ENCODE measurements around the gene RALGAPB. TPM values are rescaled to one million over a fixed set of nuclear protein-coding genes. Genes with fewer than 3 reads are reported as not detected.
"Not testable (repeated sequence)": the region's sequence is repeated elsewhere in the genome, so short reads cannot be mapped to it uniquely, and the experiment has no call there.

Gene RALGAPB
- total RNA-seq, 2 experiments from 2014 or later, result 36.2 to 39.7 TPM

DNA sequence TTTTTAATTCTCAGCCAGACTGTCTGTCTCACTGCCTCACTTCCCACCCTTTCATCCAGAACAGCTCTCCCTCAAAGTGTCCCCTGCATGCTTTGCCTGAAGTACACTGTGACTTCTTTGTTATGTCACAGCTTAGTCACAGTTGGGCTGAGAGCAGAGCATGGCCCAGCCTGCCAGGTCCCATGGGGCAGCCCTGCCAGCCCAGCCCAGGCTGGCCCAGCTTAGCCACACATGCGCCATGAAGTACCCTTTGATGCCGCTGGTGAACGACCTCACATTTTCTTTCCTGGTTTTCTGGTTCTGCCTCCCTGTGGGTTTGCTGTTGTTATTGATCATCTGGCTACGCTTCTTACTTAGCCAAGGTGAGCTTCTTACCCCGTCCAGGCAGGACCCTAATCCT lies 108.4 kb downstream of the RALGAPB start, which contains the start of gene ADIG:
TSS of gene ADIG (plus strand) at position 185 of the 400 bp plus-strand sequence. CDS start at position 239, 54 bp downstream.
- Mint-ChIP-seq H3K27ac (no peak within 1 kb of the TSS), H3K4me3 (no peak within 1 kb of the TSS), H3K36me3 (no peaks in the 10 kb centered on the region), H3K27me3 (peaks cover 6% of the 10 kb centered on the region), H3K9me3 (no peaks in the 10 kb centered on the region), H3K4me1 (no peaks in the 10 kb centered on the region)
- DNase-seq (no peak), ATAC-seq (ENCODE audit: low read depth) (no peak)
- POLR2A ChIA-PET, result no interaction called here

- Mint-ChIP-seq H3K27me3 (peaks cover 6% of the 10 kb centered on the region), H3K4me1 (no peaks in the 10 kb centered on the region), H3K9me3 (no peaks in the 10 kb centered on the region), H3K36me3 (no peaks in the 10 kb centered on the region), H3K4me3 (no peak overlapping the region), H3K27ac (no peak overlapping the region)
- no peak for ATAC-seq (ENCODE audit: low read depth)
- DNase-seq, result no peak
- POLR2A ChIA-PET, result no interaction called here
These were observed 109.3 kb downstream of the RALGAPB start for GRCh38 chr20:38581830-38582358.

GRCh38 chr20:38583306-38583705 lies 110.7 kb downstream of the RALGAPB start:
- Mint-ChIP-seq H3K27me3 (peaks cover 10% of the 10 kb centered on the region), H3K4me3 (no peak overlapping the region), H3K27ac (no peak overlapping the region), H3K36me3 (no peaks in the 10 kb centered on the region), H3K9me3 (no peaks in the 10 kb centered on the region), H3K4me1 (no peaks in the 10 kb centered on the region)
- ATAC-seq (ENCODE audit: low read depth) (no peak), DNase-seq (no peak)
- POLR2A ChIA-PET, result no interaction called here

DNA sequence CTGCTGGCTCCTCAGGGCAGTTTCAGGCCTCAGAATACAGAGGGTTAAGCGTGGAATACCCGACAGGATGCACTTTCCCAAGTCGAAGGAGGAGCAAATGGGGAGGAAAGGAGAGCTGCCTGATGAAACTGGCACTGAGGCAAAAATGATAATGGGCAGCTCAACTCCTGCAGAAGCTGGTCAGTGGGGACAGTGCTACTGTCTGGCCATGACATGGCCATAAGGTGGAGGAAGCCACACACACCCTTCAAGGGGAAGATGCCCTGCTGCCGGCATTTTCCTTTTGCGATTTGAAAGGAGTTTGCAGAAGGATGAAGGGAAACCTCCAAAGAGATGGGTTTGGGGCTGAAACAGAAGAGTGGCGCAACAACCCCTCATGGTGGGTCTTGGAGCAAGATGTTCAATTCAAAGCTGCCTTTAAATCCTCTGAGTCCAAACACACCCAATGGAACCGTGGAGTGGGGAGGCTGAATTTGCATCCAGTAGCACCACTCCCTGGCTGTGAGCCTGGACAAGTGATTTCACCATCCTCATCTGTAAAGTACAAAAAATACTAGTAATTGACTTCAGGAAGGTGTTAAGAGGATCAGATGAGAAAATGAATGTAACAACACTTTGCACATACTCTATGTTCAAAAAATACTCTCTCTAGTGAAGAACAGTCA lies 111.6 kb downstream of the RALGAPB start:
- Mint-ChIP-seq H3K4me1 (no peaks in the 10 kb centered on the region), H3K27me3 (peaks cover 10% of the 10 kb centered on the region), H3K9me3 (no peaks in the 10 kb centered on the region), H3K27ac (no peak overlapping the region), H3K4me3 (no peak overlapping the region), H3K36me3 (no peaks in the 10 kb centered on the region)
- DNase-seq (no peak), ATAC-seq (ENCODE audit: low read depth) (no peak)
- POLR2A ChIA-PET, result no interaction called here

GRCh38 chr20:38585404-38586180 lies 112.9 kb downstream of the RALGAPB start:
- Mint-ChIP-seq H3K27me3 (peaks cover 10% of the 10 kb centered on the region), H3K9me3 (no peaks in the 10 kb centered on the region), H3K27ac (no peak overlapping the region), H3K4me3 (no peak overlapping the region), H3K36me3 (no peaks in the 10 kb centered on the region), H3K4me1 (no peaks in the 10 kb centered on the region)
- no peak for DNase-seq
- POLR2A ChIA-PET, result no interaction called here
- ATAC-seq (ENCODE audit: low read depth), result no peak

GRCh38 chr20:38586181-38586525 lies 113.5 kb downstream of the RALGAPB start:
- no peaks in the 10 kb centered on the region for H3K4me1 Mint-ChIP-seq
- no peaks in the 10 kb centered on the region for H3K36me3 Mint-ChIP-seq
- no peak for ATAC-seq (ENCODE audit: low read depth)
- DNase-seq, result no peak
- POLR2A ChIA-PET, result no interaction called here
- H3K4me3 Mint-ChIP-seq, result no peak overlapping the region
- peaks cover 10% of the 10 kb centered on the region for H3K27me3 Mint-ChIP-seq
- no peak overlapping the region for H3K27ac Mint-ChIP-seq
- H3K9me3 Mint-ChIP-seq, result no peaks in the 10 kb centered on the region

GRCh38 chr20:38588303-38588702 lies 115.7 kb downstream of the RALGAPB start:
- no peaks in the 10 kb centered on the region for H3K36me3 Mint-ChIP-seq
- no peak overlapping the region for H3K4me3 Mint-ChIP-seq
- POLR2A ChIA-PET, result no interaction called here
- peaks cover 8% of the 10 kb centered on the region for H3K27me3 Mint-ChIP-seq
- DNase-seq, result no peak
- ATAC-seq (ENCODE audit: low read depth), result no peak
- H3K9me3 Mint-ChIP-seq, result no peaks in the 10 kb centered on the region
- no peak overlapping the region for H3K27ac Mint-ChIP-seq
- no peaks in the 10 kb centered on the region for H3K4me1 Mint-ChIP-seq

DNA sequence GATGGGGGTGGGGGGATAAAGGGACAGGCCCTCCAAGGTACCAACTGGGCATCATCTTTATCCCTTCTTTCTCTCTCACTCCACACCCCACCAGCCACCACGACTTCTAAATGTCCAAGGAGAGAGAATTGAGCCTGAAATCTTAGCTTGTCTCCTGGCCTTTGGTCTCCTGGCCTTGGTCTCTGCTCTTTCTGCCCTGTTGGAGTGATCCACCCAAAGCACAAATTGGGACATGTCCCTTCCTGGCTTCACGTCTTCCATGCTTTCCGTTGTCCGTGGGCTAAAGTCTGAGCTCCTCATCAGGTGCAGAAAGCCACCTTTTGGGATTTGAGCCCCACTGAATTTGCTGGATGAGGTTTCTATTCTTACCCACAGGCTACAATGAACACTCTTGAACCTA lies 116.7 kb downstream of the RALGAPB start:
- H3K4me3 Mint-ChIP-seq, result no peak overlapping the region
- DNase-seq, result no peak
- no peaks in the 10 kb centered on the region for H3K4me1 Mint-ChIP-seq
- H3K27ac Mint-ChIP-seq, result no peak overlapping the region
- POLR2A ChIA-PET, result no interaction called here
- ATAC-seq (ENCODE audit: low read depth), result no peak
- peaks cover 5% of the 10 kb centered on the region for H3K27me3 Mint-ChIP-seq
- H3K36me3 Mint-ChIP-seq, result no peaks in the 10 kb centered on the region
- no peaks in the 10 kb centered on the region for H3K9me3 Mint-ChIP-seq

DNA sequence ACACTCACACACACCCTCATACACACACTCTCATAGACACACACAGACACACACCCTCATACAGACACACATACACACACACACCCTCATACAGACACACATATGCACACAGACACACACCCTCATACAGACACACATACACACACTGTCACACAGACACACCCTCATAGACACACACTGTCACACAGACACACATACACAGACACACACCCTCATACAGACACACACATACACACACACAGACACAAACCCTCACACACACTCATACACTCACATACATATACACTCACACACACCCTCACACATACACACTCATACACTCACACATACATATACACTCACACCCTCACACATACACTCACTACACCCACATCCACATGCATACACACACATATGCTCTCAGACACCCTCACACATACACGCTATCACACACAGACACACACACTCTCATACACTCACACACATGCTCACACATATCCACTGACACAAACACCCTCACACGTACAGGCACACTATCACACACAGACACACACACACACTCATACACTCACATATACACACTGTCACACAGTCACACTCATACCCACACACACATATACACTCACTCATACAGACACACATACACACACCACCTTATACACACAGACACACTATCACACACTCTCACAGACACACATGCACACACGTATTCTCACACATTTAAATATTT lies 117.5 kb downstream of the RALGAPB start:
- H3K36me3 Mint-ChIP-seq, result no peaks in the 10 kb centered on the region
- ATAC-seq (ENCODE audit: low read depth) (no peak), DNase-seq (no peak)
- no peaks in the 10 kb centered on the region for H3K4me1 Mint-ChIP-seq
- no peak overlapping the region for H3K27ac Mint-ChIP-seq
- H3K27me3 Mint-ChIP-seq, result peaks cover 4% of the 10 kb centered on the region
- POLR2A ChIA-PET, result no interaction called here
- no peak overlapping the region for H3K4me3 Mint-ChIP-seq
- no peaks in the 10 kb centered on the region for H3K9me3 Mint-ChIP-seq

GRCh38 chr20:38590676-38591473 lies 118.2 kb downstream of the RALGAPB start:
- peaks cover 4% of the 10 kb centered on the region for H3K27me3 Mint-ChIP-seq
- ATAC-seq (ENCODE audit: low read depth) (no peak), DNase-seq (no peak)
- H3K36me3 Mint-ChIP-seq, result no peaks in the 10 kb centered on the region
- POLR2A ChIA-PET, result no interaction called here
- no peaks in the 10 kb centered on the region for H3K4me1 Mint-ChIP-seq
- H3K9me3 Mint-ChIP-seq, result no peaks in the 10 kb centered on the region
- H3K27ac Mint-ChIP-seq, result no peak overlapping the region
- H3K4me3 Mint-ChIP-seq, result no peak overlapping the region

- Mint-ChIP-seq H3K4me1 (no peaks in the 10 kb centered on the region), H3K27ac (no peak overlapping the region), H3K36me3 (no peaks in the 10 kb centered on the region), H3K9me3 (no peaks in the 10 kb centered on the region), H3K4me3 (no peak overlapping the region), H3K27me3 (peaks cover 4% of the 10 kb centered on the region)
- ATAC-seq (ENCODE audit: low read depth), result no peak
- POLR2A ChIA-PET, result no interaction called here
- DNase-seq, result no peak
These were observed 119.1 kb downstream of the RALGAPB start for GRCh38 chr20:38591474-38592410.

DNA sequence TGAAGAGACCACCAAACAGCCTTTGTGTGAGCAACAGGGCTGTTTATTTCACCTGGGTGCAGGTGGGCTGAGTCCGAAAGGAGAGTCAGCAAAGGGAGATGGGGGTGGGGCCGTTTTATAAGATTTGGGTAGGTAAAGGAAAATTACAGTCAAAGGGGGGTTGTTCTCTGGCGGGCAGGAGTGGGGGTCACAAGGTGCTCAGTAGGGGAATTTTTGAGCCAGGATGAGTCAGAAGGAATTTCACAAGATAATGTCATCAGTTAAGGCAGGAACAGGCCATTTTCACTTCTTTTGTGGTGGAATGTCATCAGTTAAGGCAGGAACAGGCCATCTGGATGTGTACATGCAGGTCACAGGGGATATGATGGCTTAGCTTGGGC lies 119.8 kb downstream of the RALGAPB start:
- H3K27ac Mint-ChIP-seq; POLR2A ChIA-PET; ATAC-seq (ENCODE audit: low read depth); DNase-seq; H3K4me3 Mint-ChIP-seq; H3K36me3 Mint-ChIP-seq; H3K27me3 Mint-ChIP-seq; H3K4me1 Mint-ChIP-seq; H3K9me3 Mint-ChIP-seq: not testable (repeated sequence)
